ENCODE results near the gene KCNT2. TPM values are rescaled to one million over a fixed set of nuclear protein-coding genes. Genes with fewer than 3 reads are reported as not detected.
"Not testable (repeated sequence)": the region's sequence is repeated elsewhere in the genome, so short reads cannot be mapped to it uniquely, and the experiment has no call there.

Gene KCNT2
- total RNA-seq, 1 experiment from 2014 or later = 1.2 TPM

- DNase-seq (ENCODE audit: low spot score) = no peak
These were observed 92.3 kb downstream of the KCNT2 start for GRCh38 chr1:196515904-196516303.

GRCh38 chr1:196513821-196514220, 94.4 kb downstream of the KCNT2 start:
- DNase-seq (ENCODE audit: low spot score) = no peak

GRCh38 chr1:196510451-196510850, 97.8 kb downstream of the KCNT2 start:
- no peak for DNase-seq (ENCODE audit: low spot score)

- not testable (repeated sequence) for DNase-seq (ENCODE audit: low spot score)
These were observed 104.0 kb downstream of the KCNT2 start for GRCh38 chr1:196504224-196504623.

GRCh38 chr1:196502437-196502836, 105.8 kb downstream of the KCNT2 start:
- DNase-seq (ENCODE audit: low spot score) = no peak

GRCh38 chr1:196501760-196502428, 106.3 kb downstream of the KCNT2 start:
- DNase-seq (ENCODE audit: low spot score) = no peak

GRCh38 chr1:196497817-196498216, 110.4 kb downstream of the KCNT2 start:
- DNase-seq (ENCODE audit: low spot score) = no peak

- no peak for DNase-seq (ENCODE audit: low spot score)
These were observed 113.5 kb downstream of the KCNT2 start for GRCh38 chr1:196494766-196495165.

- no peak for DNase-seq (ENCODE audit: low spot score)
These were observed 114.4 kb downstream of the KCNT2 start for GRCh38 chr1:196493881-196494280.

- no peak for DNase-seq (ENCODE audit: low spot score)
These were observed 119.7 kb downstream of the KCNT2 start for GRCh38 chr1:196488579-196488978.

GRCh38 chr1:196486346-196486745, 121.9 kb downstream of the KCNT2 start:
- DNase-seq (ENCODE audit: low spot score) = no peak

DNA sequence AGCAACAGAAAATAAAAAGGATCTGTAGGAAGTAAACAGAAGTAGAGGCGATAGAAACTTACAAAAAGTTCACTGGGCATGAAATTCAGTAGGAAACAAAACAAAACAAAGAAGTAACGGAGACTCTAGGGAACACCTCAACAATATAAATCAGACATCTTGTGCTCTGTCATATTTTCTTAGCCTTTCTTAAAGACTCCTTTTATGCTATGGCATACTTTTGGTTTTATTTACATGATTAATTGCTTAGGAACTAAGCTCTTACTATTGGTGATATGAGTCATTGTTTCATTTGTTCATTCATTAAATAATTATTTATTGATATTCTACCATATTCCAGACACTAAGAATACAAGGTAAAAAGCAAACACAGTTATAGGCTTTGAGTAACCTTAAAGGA, 126.6 kb downstream of the KCNT2 start:
- DNase-seq (ENCODE audit: low spot score) = no peak

- no peak for DNase-seq (ENCODE audit: low spot score)
These were observed 131.0 kb downstream of the KCNT2 start for GRCh38 chr1:196477262-196477661.

DNA sequence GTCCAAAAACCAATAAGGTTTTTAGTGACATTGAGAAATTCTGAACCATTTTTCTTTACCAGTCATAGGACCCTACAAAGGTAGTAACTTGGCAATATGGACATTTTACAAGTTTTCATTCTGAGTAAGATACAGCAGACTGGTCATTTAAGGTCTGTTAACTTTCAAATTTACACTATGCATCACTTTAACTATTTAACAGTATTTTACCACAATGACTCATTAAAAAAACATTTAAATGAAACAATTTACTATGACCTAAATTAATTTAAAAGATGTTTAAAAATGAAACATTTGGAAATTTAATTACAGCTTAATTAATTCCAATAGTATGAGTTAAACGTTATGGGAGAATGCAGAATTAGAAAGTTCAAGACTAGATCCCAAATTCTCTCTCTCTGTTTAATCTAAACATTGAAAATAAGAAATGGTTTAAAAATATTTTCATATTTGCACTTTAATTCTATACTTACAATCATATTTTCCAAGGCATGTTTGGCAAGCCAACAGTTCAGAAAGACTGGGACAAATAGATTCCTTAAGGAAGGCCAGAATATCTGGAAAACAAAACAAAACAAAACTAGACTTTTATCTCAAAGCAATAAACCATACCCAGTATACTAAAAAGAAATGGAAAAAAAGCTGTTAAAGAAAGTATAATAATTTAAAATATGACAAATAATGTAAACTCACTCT, 140.9 kb downstream of the KCNT2 start:
- no peak for DNase-seq (ENCODE audit: low spot score)

DNA sequence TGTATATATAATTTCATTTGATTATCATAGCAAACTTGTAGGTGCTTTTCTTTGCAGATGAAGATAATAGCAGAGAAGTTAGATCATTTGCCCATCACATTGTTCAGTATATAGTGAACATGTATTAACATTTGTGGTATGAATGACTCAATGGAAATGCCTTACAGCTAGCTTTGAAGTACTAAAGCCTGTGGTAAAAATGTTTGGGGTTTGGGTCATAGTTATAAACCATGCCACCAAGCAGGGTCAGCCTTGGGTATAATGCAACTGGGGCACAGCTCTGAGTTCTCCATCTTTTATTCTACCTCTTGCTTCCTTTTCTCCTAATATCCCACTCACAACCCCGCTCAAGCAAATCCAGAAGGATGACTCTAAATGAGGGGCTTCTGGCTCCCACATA, 141.6 kb downstream of the KCNT2 start:
- peak; percentile 53 for DNase-seq (ENCODE audit: low spot score)

GRCh38 chr1:196466166-196466565, 142.1 kb downstream of the KCNT2 start:
- no peak for DNase-seq (ENCODE audit: low spot score)

DNA sequence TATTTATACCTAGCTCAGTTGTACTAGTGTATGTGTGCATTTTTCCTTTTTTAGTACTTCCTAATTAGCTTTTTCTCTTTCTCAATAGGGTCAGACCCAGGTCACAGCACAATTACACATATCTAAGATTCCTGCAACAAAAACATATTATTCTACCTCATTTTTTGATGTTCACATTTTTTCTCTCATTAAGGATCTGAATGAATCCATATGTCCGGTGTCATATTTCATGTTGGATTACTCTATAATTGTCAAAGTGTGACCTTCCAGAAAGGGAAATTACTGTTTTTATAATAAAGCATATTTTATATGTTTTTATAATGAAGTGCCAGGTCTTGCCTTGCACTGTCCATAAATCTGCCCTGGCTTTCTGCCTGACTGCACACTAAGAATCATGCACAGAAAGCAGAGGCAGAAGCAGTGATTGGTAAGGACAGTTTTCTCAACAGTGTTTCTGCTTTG, 143.7 kb downstream of the KCNT2 start:
- DNase-seq (ENCODE audit: low spot score) = peak; percentile 8

- DNase-seq (ENCODE audit: low spot score) = no peak
These were observed 146.2 kb downstream of the KCNT2 start for GRCh38 chr1:196462086-196462485.

GRCh38 chr1:196461521-196461920, 146.7 kb downstream of the KCNT2 start:
- no peak for DNase-seq (ENCODE audit: low spot score)

DNA sequence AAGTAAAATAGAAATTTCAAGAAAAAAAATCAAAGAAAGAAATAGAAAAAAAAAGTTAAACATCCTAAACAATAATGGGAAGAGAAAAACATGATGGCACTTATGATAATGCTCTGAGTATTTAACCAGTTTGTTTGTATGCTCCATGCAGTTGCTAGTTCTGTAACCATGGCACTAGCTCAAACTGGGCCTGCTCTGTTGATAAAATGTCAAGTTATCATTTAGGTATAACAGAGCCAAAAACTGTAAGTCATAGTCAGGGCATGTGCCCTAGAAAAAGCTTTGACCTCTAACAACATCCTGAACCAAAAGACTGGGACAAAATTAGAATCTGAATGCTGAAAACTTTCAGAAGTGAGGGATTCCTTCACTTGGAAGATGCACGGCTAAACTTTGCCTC, 148.9 kb downstream of the KCNT2 start:
- DNase-seq (ENCODE audit: low spot score) = no peak

- DNase-seq (ENCODE audit: low spot score) = no peak
These were observed 153.4 kb downstream of the KCNT2 start for GRCh38 chr1:196454792-196455191.

- no peak for DNase-seq (ENCODE audit: low spot score)
These were observed 157.1 kb downstream of the KCNT2 start for GRCh38 chr1:196451103-196451502.
